Spinal cord (tissue), 10 donors: Measurements from ENCODE around the gene PCSK5. TPM values are rescaled to one million over a fixed set of nuclear protein-coding genes. Genes with fewer than 3 reads are reported as not detected.

Experiments used
- DNase-seq, 6 donors: peaks; one replicate each; pipeline versions ENCODE4 v3.0.0 to v3.0.0-alpha.2; 2013 to 2015; ENCODE audit warnings: low spot score in 6 of 6, low read depth in 4 of 6
- H3K27ac ChIP-seq: one replicate; pipeline ENCODE4 v1.5.1; 2013; ENCODE audit warnings: low read depth, low read length, control low read depth
- H3K27me3 ChIP-seq: one replicate; pipeline ENCODE4 v1.6.1; 2013; ENCODE audit warnings: low read length; ENCODE audit not compliant: control insufficient read depth, insufficient read depth
- H3K36me3 ChIP-seq: one replicate; pipeline ENCODE4 v1.6.1; 2013; ENCODE audit warnings: low read length; ENCODE audit not compliant: control insufficient read depth, insufficient read depth
- H3K4me1 ChIP-seq: one replicate; pipeline ENCODE4 v1.6.1; 2013; ENCODE audit warnings: low read length; ENCODE audit not compliant: control insufficient read depth, insufficient read depth
- H3K4me3 ChIP-seq: one replicate; pipeline ENCODE4 v1.5.1; 2013; ENCODE audit warnings: low read depth, low read length, control low read depth
- H3K9me3 ChIP-seq: one replicate; pipeline ENCODE4 v1.6.1; 2013; ENCODE audit warnings: low read length; ENCODE audit not compliant: control insufficient read depth, insufficient read depth
- WGBS: methylation state at CpG from one replicate; pipeline ENCODE4 v1.1.5; 2013; ENCODE audit warnings: missing lambda C conversion rate; ENCODE audit not compliant: insufficient coverage; 5-methylcytosine and 5-hydroxymethylcytosine counted together
- polyA plus RNA-seq, 2 donors: library from polyadenylated mRNA; unstranded; fragments of 120-200 nt; gene quantifications; one replicate each; pipeline ENCODE4 v1.2.1, GENCODE V29; 2013; ENCODE audit not compliant: insufficient read length in 2 of 2
- total RNA-seq, 2 donors: library from RNA; depleted of rRNA in 1 of 2; stranded (reverse); fragments of 120-200 nt in 1 of 2; fragments of >200 nt in 1 of 2; gene quantifications; one replicate each; pipeline versions ENCODE4 v1.2.3 to v1.2.4, GENCODE V29; 2013 to 2014
- donor health status: healthy.

Gene PCSK5
- total and polyA plus RNA-seq, 4 donors: 8.8 to 15.6 (median 12.5) TPM

- WGBS: 62% methylated on average over 4 of the region's 4 CpGs
- H3K36me3 ChIP-seq: peaks cover 6% of the 10 kb centered on the region
- peak in 1 of 6 donors; percentile 43 for DNase-seq
- peaks cover 9% of the 10 kb centered on the region for H3K4me1 ChIP-seq
- no peaks in the 10 kb centered on the region for H3K9me3 ChIP-seq
- H3K27ac ChIP-seq: no peak overlapping the region
- H3K4me3 ChIP-seq: no peak overlapping the region
- no peaks in the 10 kb centered on the region for H3K27me3 ChIP-seq
Observed at GRCh38 chr9:76162086-76162730, 271.7 kb downstream of the PCSK5 start.

GRCh38 chr9:76162751-76163500, 272.5 kb downstream of the PCSK5 start:
- Histone ChIP-seq H3K9me3 (no peaks in the 10 kb centered on the region), H3K27ac (peak overlapping the region; percentile 54), H3K36me3 (peaks cover 6% of the 10 kb centered on the region), H3K27me3 (no peaks in the 10 kb centered on the region), H3K4me3 (no peak overlapping the region), H3K4me1 (peaks cover 9% of the 10 kb centered on the region)
- 38% methylated on average over 10 of the region's 11 CpGs for WGBS
- peak in 1 of 6 donors; percentile 53 for DNase-seq

GRCh38 chr9:76166526-76166925, 276.1 kb downstream of the PCSK5 start:
- Histone ChIP-seq H3K27ac (no peak overlapping the region), H3K4me3 (no peak overlapping the region), H3K27me3 (no peaks in the 10 kb centered on the region), H3K4me1 (peaks cover 9% of the 10 kb centered on the region), H3K36me3 (peaks cover 3% of the 10 kb centered on the region), H3K9me3 (no peaks in the 10 kb centered on the region)
- peak in 3 of 6 donors; percentile 24 to 74 (median 48) for DNase-seq
- WGBS: no CpG with 5 or more reads among the region's 2 CpGs

- no peaks in the 10 kb centered on the region for H3K9me3 ChIP-seq
- WGBS: no CpG with 5 or more reads among the region's 1 CpG
- no peak overlapping the region for H3K4me3 ChIP-seq
- H3K36me3 ChIP-seq: no peaks in the 10 kb centered on the region
- no peak overlapping the region for H3K27ac ChIP-seq
- no peaks in the 10 kb centered on the region for H3K27me3 ChIP-seq
- H3K4me1 ChIP-seq: peaks cover 1% of the 10 kb centered on the region
- DNase-seq: peak in 1 of 6 donors; percentile 47
Observed at GRCh38 chr9:76176171-76176570, 285.7 kb downstream of the PCSK5 start.

GRCh38 chr9:76177931-76178330, 287.5 kb downstream of the PCSK5 start:
- 80% methylated on average over 3 of the region's 5 CpGs for WGBS
- H3K36me3 ChIP-seq: no peaks in the 10 kb centered on the region
- peaks cover 3% of the 10 kb centered on the region for H3K4me1 ChIP-seq
- H3K27me3 ChIP-seq: no peaks in the 10 kb centered on the region
- H3K9me3 ChIP-seq: no peaks in the 10 kb centered on the region
- H3K27ac ChIP-seq: no peak overlapping the region
- peak in 2 of 6 donors; percentile 22 to 80 for DNase-seq
- no peak overlapping the region for H3K4me3 ChIP-seq

GRCh38 chr9:76180541-76180940, 290.1 kb downstream of the PCSK5 start:
- Histone ChIP-seq H3K4me1 (peaks cover 3% of the 10 kb centered on the region), H3K4me3 (no peak overlapping the region), H3K9me3 (no peaks in the 10 kb centered on the region), H3K27me3 (no peaks in the 10 kb centered on the region), H3K36me3 (no peaks in the 10 kb centered on the region), H3K27ac (no peak overlapping the region)
- 33% methylated on average over 1 of the region's 3 CpGs for WGBS
- DNase-seq: no peak

GRCh38 chr9:76181020-76181641, 290.7 kb downstream of the PCSK5 start:
- Histone ChIP-seq H3K27ac (no peak overlapping the region), H3K27me3 (no peaks in the 10 kb centered on the region), H3K4me3 (no peak overlapping the region), H3K4me1 (peaks cover 3% of the 10 kb centered on the region), H3K36me3 (no peaks in the 10 kb centered on the region), H3K9me3 (no peaks in the 10 kb centered on the region)
- DNase-seq: peak in 2 of 6 donors; percentile 11 to 24
- WGBS: 30% methylated on average over 4 of the region's 5 CpGs

GRCh38 chr9:76181781-76182180, 291.3 kb downstream of the PCSK5 start:
- Histone ChIP-seq H3K9me3 (no peaks in the 10 kb centered on the region), H3K36me3 (no peaks in the 10 kb centered on the region), H3K4me1 (peaks cover 3% of the 10 kb centered on the region), H3K27ac (no peak overlapping the region), H3K4me3 (no peak overlapping the region), H3K27me3 (no peaks in the 10 kb centered on the region)
- DNase-seq: no peak
- WGBS: 90% methylated on average over 4 of the region's 5 CpGs

GRCh38 chr9:76185432-76185831, 295.0 kb downstream of the PCSK5 start:
- no peak overlapping the region for H3K4me3 ChIP-seq
- no CpG with 5 or more reads among the region's 1 CpG for WGBS
- no peak overlapping the region for H3K27ac ChIP-seq
- H3K9me3 ChIP-seq: no peaks in the 10 kb centered on the region
- DNase-seq: no peak
- no peaks in the 10 kb centered on the region for H3K27me3 ChIP-seq
- H3K4me1 ChIP-seq: peaks cover 3% of the 10 kb centered on the region
- no peaks in the 10 kb centered on the region for H3K36me3 ChIP-seq
